Sigmoid colon (tissue), 7 donors: Measurements from ENCODE around the gene EDEM3. TPM values are rescaled to one million over a fixed set of nuclear protein-coding genes. Genes with fewer than 3 reads are reported as not detected.
A peak's percentile ranks its signal among the peaks of the same experiment; 100 is the strongest.
"Not testable (repeated sequence)": the region's sequence is repeated elsewhere in the genome, so short reads cannot be mapped to it uniquely, and the experiment has no call there.

Experiments
- DNase-seq: peaks from one replicate; pipeline ENCODE4 v3.0.0-alpha.2; 2019
- H3K27ac ChIP-seq, 4 donors: fragments of 200-600 bp; sonication (generic); one replicate each; pipeline ENCODE4 v1.5.1; 2016 to 2019; ENCODE audit warnings: mild to moderate bottlenecking in 1 of 4
- H3K27me3 ChIP-seq, 3 donors: fragments of 200-600 bp; sonication (generic); one replicate each; pipeline ENCODE4 v1.5.1; 2019; ENCODE audit warnings: mild to moderate bottlenecking in 1 of 3
- H3K36me3 ChIP-seq, 4 donors: fragments of 200-600 bp; sonication (generic); one replicate each; pipeline ENCODE4 v1.5.1; 2016 to 2019
- H3K4me1 ChIP-seq, 4 donors: fragments of 200-600 bp; sonication (generic); one replicate each; pipeline ENCODE4 v1.5.1; 2017 to 2019
- H3K4me3 ChIP-seq, 4 donors: fragments of 200-600 bp; sonication (generic); one replicate each; pipeline ENCODE4 v1.5.1; 2017 to 2019; ENCODE audit warnings: mild to moderate bottlenecking in 2 of 4, moderate library complexity in 1 of 4
- H3K9me3 ChIP-seq, 4 donors: fragments of 200-600 bp in 3 of 4; sonication (generic) in 3 of 4; one replicate each; pipeline versions ENCODE4 v1.5.1 to v1.6.1; 2013 to 2019
- EP300 ChIP-seq, 4 donors: sonication (generic); formaldehyde crosslinking; IDR thresholded peaks; one replicate each; pipeline ENCODE4 v1.6.1; 2017; ENCODE audit warnings: antibody characterized with exemption in 4 of 4
- POLR2A ChIP-seq, 2 donors: fragments of 450-650 bp; IDR thresholded peaks; one replicate each; pipeline ENCODE4 v1.6.1; 2016; ENCODE audit warnings: antibody characterized with exemption in 2 of 2, mild to moderate bottlenecking in 2 of 2, moderate library complexity in 2 of 2
- POLR2AphosphoS5 ChIP-seq, 4 donors: sonication (generic); formaldehyde crosslinking; IDR thresholded peaks; one replicate each; pipeline ENCODE4 v1.6.1; 2017; ENCODE audit warnings: antibody characterized with exemption in 4 of 4
- WGBS, 2 donors: extraction: QIAGEN DNeasy Blood & Tissue Kit; methylation state at CpG; one replicate each; pipeline ENCODE4 v1.1.7; 2013; 5-methylcytosine and 5-hydroxymethylcytosine counted together
- intact Hi-C: fragments of 100-400 bp; cut with DNase I; formaldehyde crosslinking; loops from one replicate; pipeline ENCODE4 v1.15.1; 2023
- polyA plus RNA-seq, 3 donors: library from polyadenylated mRNA; stranded (reverse); fragments of 200-250 nt; gene quantifications; one replicate each; pipeline ENCODE4 v1.2.3, GENCODE V29; 2013
- total RNA-seq, 4 donors: library from RNA; depleted of rRNA; stranded (reverse); fragments of >200 nt; gene quantifications; one replicate each; pipeline ENCODE4 v1.1.0, GENCODE V29; 2016
- TF ChIP-seq, protein P1 (sequence below), 4 experiments: fragments of 450-650 bp in 3 of 4; fragments of 200-600 bp in 1 of 4; IDR thresholded peaks; one replicate each; pipeline ENCODE4 v1.5.1; 2016 to 2019; ENCODE audit warnings: antibody characterized with exemption in 4 of 4, mild to moderate bottlenecking in 3 of 4, moderate library complexity in 2 of 4
- donor health status: healthy with polysubstance abuse.
- donor health status: Bipolar disorder and iron deficiency.
- donor health status: healthy.

Gene EDEM3
- total and polyA plus RNA-seq, 7 donors, result 8.4 to 29.3 (median 21.4) TPM

DNA sequence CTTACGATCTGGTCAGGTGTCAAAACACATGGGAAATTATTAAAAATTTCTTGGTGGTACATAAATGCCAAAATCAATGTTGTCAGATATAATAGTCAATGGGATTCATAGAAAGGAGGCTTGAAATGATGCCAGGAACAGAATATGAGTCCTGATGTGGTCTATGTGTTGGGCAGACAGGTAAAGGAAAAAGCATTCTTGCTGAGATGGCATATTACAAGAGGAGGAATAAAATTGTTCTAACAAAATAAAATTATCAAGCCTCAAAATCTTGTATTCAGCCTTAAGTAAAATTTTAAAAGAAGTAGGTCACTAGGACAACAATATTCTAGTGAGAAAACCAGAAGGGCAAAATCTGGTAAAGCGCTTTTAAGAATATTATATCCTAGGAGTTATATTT, 30.9 kb upstream of the EDEM3 start:
- 96 to 98% methylated on average over 2 of the region's 2 CpGs for WGBS, 2 donors
- no peaks in the 10 kb centered on the region for H3K4me1 ChIP-seq
- TF ChIP-seq EP300 (IDR thresholded peaks at IDR 0.05), result no peak
- TF ChIP-seq POLR2A (IDR thresholded peaks at IDR 0.05), result no peak
- TF ChIP-seq, protein P1, sequence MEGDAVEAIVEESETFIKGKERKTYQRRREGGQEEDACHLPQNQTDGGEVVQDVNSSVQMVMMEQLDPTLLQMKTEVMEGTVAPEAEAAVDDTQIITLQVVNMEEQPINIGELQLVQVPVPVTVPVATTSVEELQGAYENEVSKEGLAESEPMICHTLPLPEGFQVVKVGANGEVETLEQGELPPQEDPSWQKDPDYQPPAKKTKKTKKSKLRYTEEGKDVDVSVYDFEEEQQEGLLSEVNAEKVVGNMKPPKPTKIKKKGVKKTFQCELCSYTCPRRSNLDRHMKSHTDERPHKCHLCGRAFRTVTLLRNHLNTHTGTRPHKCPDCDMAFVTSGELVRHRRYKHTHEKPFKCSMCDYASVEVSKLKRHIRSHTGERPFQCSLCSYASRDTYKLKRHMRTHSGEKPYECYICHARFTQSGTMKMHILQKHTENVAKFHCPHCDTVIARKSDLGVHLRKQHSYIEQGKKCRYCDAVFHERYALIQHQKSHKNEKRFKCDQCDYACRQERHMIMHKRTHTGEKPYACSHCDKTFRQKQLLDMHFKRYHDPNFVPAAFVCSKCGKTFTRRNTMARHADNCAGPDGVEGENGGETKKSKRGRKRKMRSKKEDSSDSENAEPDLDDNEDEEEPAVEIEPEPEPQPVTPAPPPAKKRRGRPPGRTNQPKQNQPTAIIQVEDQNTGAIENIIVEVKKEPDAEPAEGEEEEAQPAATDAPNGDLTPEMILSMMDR (IDR thresholded peaks at IDR 0.05), result no peak
- no peak for TF ChIP-seq POLR2AphosphoS5 (IDR thresholded peaks at IDR 0.05)
- H3K27me3 ChIP-seq, result no peaks in the 10 kb centered on the region
- peaks cover 0 to 4% (median 0%) of the 10 kb centered on the region in 4 donors for H3K9me3 ChIP-seq
- H3K4me3 ChIP-seq, result no peak overlapping the region
- peaks cover 0 to 8% (median under 1%) of the 10 kb centered on the region in 4 donors for H3K36me3 ChIP-seq
- intact Hi-C loops, result no loop called here
- no peak for DNase-seq
- no peak overlapping the region for H3K27ac ChIP-seq

DNA sequence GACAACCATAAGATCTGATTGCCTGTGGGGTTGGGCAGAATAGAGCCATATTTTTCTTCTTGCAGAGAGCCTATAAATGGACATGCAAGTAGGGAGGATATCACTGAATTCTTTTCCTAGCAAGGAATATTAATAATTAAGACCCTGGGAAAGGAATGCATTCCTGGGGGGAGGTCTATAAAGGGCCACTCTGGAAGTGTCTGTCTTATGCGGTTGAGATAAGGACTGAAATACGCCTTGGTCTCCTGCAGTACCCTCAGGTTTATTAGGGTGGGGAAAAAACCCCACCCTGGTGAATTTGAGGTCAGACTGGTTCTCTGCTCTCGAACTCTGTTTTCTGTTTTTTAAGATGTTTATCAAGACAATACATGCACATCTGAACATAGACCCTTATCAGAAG, 29.1 kb upstream of the EDEM3 start:
- H3K27me3 ChIP-seq, DNase-seq, H3K27ac ChIP-seq, H3K4me1 ChIP-seq, H3K36me3 ChIP-seq, H3K9me3 ChIP-seq, intact Hi-C loops, H3K4me3 ChIP-seq: not testable (repeated sequence)
- WGBS, 2 donors, result 97% methylated on average over 3 of the region's 3 CpGs
- TF ChIP-seq POLR2AphosphoS5 (IDR thresholded peaks at IDR 0.05), result peak in 1 of 4 donors; percentile 6

DNA sequence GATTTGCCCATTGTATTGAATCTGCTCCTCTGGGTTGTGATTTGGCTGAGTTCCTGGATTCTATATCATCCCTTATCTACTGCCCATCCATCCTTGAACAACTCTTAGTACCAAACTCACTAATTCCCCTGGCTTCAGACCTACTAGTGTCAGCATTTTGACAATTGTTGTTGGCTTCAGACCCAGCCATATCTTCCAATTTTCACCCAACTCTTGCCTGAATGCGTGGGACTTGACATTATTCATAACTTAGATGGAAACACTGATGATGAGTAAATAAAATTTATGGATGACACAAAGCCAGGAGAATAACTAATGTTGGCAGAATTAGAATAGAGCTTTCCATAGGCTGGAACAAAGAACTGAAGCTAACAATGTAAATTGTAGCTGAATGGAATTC, 27.3 kb upstream of the EDEM3 start:
- TF ChIP-seq POLR2AphosphoS5 (IDR thresholded peaks at IDR 0.05) (no peak), EP300 (IDR thresholded peaks at IDR 0.05) (no peak), POLR2A (IDR thresholded peaks at IDR 0.05) (no peak)
- TF ChIP-seq, protein P1 (IDR thresholded peaks at IDR 0.05), result no peak
- intact Hi-C loops, result no loop called here
- 85 to 96% methylated on average over 1 of the region's 1 CpG for WGBS, 2 donors

DNA sequence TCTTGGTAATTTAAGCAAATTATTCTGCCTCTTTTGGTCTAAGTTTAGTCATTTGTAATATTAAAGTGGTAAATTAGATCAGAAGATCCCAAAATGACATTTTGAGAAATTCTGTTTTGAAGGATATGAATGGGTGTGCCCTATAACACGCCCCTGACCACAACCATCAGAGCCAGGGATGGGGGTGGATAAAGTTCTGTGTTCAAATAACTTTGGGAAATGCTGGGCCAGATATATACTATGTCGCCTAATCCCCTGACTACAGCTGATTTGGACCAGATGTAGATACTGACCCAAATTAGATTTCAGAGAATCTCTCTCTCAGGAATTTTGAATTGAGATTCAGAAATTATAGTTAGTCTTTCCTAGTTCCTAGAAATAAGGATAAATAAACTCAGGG, 21.2 kb upstream of the EDEM3 start:
- WGBS, 2 donors, result 39 to 90% methylated on average over 2 of the region's 2 CpGs
- TF ChIP-seq POLR2AphosphoS5 (IDR thresholded peaks at IDR 0.05) (no peak), EP300 (IDR thresholded peaks at IDR 0.05) (no peak), POLR2A (IDR thresholded peaks at IDR 0.05) (no peak)
- TF ChIP-seq, protein P1 (IDR thresholded peaks at IDR 0.05), result no peak
- no peak for DNase-seq
- H3K27me3 ChIP-seq, result no peaks in the 10 kb centered on the region
- no peak overlapping the region for H3K27ac ChIP-seq
- H3K9me3 ChIP-seq, result no peaks in the 10 kb centered on the region
- H3K36me3 ChIP-seq, result no peaks in the 10 kb centered on the region
- no peak overlapping the region for H3K4me3 ChIP-seq
- intact Hi-C loops, result no loop called here
- no peaks in the 10 kb centered on the region for H3K4me1 ChIP-seq

More for the DNA sequence above, 27.3 kb upstream of the EDEM3 start:
- no peak overlapping the region for H3K27ac ChIP-seq
- no peaks in the 10 kb centered on the region for H3K27me3 ChIP-seq
- H3K9me3 ChIP-seq, result peaks cover 0 to 4% (median 0%) of the 10 kb centered on the region in 4 donors
- no peak for DNase-seq
- H3K36me3 ChIP-seq, result no peaks in the 10 kb centered on the region
- H3K4me3 ChIP-seq, result no peak overlapping the region
- H3K4me1 ChIP-seq, result no peaks in the 10 kb centered on the region

DNA sequence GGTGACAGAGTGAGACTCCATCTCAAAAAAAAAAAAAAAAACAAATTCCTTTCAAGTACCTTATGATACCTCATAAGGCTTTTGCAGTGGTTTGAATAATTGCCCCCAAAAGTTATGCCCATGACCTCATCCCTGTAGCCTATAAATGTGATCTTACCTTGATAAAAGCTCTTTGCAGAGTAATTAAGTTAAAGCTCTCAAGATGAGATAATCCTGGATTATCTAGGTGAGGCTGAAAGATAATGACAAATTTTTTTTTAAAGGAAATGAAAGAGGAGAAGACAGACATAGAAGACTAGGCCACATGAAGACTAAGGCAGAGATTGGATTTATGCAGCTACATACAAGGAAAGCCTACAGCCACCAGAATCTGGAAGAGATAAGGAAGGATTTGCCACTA, 20.7 kb upstream of the EDEM3 start:
- intact Hi-C loops, result no loop called here
- no peaks in the 10 kb centered on the region for H3K4me1 ChIP-seq
- no peaks in the 10 kb centered on the region for H3K36me3 ChIP-seq
- H3K27ac ChIP-seq, result no peak overlapping the region
- H3K9me3 ChIP-seq, result no peaks in the 10 kb centered on the region
- TF ChIP-seq, protein P1 (IDR thresholded peaks at IDR 0.05), result no peak
- TF ChIP-seq EP300 (IDR thresholded peaks at IDR 0.05), result no peak
- no peak for TF ChIP-seq POLR2A (IDR thresholded peaks at IDR 0.05)
- TF ChIP-seq POLR2AphosphoS5 (IDR thresholded peaks at IDR 0.05), result no peak
- no peak for DNase-seq
- no peak overlapping the region for H3K4me3 ChIP-seq
- no peaks in the 10 kb centered on the region for H3K27me3 ChIP-seq
